GM12874 (cell line): ENCODE measurements around the gene CHRNB1.

Experiments
- TF ChIP-seq, protein P1 (sequence below): IDR thresholded peaks from 2 replicates; pipeline ENCODE4 v1.5.1; 2011; ENCODE audit warnings: low read depth, mild to moderate bottlenecking, control low read depth, low read length, moderate library complexity; ENCODE audit not compliant: insufficient read depth

CHRNB1 gene

DNA sequence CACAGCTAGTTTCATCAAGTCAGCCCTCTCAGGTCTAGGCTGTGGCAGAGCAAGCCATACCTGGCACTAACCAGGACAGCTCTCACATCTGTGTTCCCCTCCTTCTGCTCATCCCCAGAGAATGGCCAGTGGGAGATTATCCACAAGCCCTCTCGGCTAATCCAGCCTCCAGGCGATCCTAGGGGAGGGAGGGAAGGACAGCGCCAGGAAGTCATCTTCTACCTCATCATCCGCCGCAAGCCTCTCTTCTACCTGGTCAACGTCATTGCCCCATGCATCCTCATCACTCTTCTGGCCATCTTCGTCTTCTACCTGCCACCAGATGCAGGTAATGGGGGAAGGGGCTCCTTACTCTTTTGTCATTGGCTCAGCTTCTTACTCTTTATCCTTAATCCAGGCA lies 3.6 kb downstream of the CHRNB1 start:
- TF ChIP-seq, protein P1, sequence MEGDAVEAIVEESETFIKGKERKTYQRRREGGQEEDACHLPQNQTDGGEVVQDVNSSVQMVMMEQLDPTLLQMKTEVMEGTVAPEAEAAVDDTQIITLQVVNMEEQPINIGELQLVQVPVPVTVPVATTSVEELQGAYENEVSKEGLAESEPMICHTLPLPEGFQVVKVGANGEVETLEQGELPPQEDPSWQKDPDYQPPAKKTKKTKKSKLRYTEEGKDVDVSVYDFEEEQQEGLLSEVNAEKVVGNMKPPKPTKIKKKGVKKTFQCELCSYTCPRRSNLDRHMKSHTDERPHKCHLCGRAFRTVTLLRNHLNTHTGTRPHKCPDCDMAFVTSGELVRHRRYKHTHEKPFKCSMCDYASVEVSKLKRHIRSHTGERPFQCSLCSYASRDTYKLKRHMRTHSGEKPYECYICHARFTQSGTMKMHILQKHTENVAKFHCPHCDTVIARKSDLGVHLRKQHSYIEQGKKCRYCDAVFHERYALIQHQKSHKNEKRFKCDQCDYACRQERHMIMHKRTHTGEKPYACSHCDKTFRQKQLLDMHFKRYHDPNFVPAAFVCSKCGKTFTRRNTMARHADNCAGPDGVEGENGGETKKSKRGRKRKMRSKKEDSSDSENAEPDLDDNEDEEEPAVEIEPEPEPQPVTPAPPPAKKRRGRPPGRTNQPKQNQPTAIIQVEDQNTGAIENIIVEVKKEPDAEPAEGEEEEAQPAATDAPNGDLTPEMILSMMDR, result no peak

DNA sequence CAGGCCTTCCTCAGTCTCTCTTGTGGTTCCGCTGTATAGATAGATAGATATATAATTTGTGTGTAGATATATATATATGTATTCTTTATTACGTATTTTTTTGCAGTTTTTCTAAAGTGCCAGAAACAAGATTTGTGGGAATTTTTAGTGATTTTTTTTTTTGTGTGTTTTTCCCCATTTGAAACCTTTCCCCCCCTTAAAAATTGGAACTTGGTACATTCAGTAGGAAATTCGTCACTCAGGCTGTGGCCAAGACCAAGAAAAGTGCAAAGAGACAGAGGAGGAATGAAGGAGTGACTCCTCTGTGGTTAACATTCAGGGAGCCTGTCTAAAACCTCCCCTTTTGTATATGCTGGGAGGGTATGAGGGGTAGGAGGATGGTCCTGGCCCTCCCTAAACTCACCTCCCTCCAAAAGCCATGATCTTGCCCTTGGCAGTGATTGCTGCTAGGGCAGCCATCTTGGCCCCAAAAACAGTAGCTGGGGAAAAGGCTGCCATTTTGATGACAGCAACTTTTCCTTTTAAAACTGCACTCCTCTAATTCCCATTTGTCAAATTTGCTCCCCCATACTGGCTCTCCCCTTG lies 15.2 kb downstream of the CHRNB1 start:
- TF ChIP-seq, protein P1, result no peak

DNA sequence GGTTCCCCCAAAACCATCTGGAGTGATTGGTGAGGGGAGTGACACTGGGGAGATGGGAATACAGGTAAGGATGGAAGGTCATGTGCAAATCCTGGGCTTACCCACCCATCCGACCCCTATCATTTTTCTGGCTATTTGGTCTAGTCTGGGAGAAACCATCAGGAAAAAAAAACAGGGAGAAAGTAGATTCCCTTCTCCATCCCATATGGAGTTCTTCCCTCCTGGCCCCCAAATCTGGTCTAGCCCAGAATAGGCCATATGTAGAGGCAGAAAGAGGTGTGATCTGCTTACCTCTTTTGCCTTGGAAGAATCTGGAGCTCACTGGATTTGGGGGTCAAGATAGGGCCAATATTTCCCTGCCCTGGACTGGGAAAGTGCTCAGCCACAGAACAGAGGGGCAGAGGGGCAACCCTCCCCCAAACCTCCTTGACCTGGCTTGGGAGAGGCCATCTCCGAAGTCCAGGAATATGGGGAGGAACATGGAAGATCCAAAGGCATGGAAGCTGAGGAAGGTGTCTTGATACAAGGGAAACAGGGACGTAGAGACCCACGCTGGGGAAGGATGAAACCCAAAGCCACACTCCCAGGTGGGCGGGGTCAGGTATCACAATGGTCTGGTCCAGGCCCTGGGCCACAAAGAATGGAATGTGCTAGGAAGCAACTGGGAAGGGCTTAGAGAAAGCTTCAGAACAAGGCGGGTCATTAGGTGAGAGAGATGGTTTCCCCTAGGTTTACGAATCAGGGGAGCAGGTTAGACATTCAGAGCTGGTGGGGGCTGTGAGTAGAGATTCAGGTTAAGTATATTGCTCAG lies 16.2 kb downstream of the CHRNB1 start:
- TF ChIP-seq, protein P1, result no peak

DNA sequence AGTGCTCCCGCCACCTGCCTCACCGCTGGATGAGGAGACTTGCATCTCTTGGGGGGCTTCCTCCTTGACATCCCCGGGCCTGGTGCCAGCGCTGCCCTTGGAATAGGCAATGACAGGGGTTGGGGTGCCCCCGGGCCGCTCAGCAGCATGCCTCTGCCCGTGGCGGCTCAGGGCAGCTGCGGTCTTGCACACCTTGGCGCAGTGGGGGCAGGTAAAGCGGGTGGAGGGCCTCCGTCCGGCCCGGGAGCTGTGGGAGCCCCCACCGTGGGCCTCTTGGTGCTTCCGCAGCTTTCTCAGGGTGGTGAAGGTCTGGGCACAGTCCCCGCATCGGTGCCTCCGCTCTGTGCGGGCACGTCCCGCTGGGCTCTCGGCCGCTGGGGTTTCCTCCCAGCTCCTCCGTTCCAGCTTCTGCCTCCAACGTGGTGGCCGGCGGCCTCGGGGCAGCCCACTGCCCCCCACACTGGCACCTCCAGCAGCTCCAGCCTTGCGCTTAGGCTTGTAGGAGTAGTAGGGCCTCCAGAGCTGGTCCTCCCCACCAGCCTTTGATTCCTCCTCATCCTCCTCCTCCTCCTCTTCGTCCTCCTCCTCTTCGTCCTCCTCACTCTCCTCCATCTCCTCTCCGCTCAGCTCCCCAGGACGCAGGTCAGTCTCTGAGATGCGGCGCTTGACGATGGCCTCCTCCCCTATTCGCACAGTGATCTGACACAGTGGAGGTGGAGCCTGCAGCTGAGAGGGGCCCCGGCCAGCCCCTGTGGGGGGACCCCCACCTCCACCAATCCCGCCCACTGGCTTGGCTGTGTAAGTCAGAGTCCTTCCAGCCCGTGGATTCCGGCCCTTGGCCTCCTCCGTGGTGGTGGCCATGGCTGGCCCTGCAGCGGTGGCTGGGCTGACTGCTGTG lies 17.9 kb downstream of the CHRNB1 start:
- TF ChIP-seq, protein P1, result no peak

DNA sequence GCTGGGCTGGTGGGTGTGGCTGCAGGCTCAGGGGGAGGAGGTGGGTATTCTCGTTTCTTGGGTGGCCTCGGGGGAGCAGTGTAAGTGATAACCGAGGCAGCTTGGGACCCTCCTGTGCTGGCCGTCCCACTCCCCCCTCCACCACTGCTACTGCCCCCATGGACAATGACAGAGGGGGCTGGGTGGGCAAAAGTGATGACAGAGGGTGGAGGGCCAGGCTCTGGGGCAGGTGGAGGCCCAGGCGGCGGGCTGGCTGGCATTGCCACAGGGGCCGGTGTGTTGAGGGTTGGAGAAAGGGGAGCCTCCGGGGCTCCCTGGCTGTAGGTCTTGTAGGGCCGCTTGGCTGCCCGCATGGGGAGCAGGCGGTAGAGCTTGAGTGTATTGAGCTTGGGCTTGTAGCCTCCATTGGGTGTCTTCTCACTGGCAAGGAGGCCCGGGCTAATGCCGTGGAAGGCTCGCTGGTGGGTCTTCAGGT lies 18.5 kb downstream of the CHRNB1 start:
- TF ChIP-seq, protein P1, result no peak

DNA sequence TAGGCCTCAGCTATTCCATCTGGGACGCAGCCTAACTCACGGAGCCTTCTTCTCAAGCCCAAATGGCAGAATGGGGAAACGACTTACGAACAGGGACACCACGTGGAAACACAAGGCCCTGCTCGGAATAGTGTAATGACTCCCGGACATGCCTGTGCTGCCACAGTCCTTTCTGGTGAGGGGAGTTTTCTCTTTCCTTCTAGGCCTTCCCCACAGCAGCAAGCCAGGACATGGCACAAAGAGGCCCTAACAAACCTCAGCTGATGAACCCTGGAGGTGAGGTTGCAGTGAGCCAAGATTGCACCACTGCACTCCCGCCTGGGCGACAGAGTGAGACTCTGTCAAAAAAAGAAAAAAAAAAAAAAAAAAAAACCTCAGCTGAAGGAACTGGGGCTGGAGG lies 19.2 kb downstream of the CHRNB1 start:
- TF ChIP-seq, protein P1, result no peak
